IPS-18c (cell line): ENCODE data around the gene BEAN1.

Experiments used
- H3K4me3 ChIP-seq: 2 replicates; pipeline ENCODE4 v1.7.0; 2013; ENCODE audit warnings: low read depth, mild to moderate bottlenecking, low read length, moderate library complexity; ENCODE audit not compliant: insufficient read depth
- H3K9me3 ChIP-seq: one replicate; pipeline ENCODE4 v1.6.1; 2013; ENCODE audit warnings: mild to moderate bottlenecking, low read length, moderate library complexity; ENCODE audit not compliant: control insufficient read depth, insufficient read depth

The BEAN1 gene

DNA sequence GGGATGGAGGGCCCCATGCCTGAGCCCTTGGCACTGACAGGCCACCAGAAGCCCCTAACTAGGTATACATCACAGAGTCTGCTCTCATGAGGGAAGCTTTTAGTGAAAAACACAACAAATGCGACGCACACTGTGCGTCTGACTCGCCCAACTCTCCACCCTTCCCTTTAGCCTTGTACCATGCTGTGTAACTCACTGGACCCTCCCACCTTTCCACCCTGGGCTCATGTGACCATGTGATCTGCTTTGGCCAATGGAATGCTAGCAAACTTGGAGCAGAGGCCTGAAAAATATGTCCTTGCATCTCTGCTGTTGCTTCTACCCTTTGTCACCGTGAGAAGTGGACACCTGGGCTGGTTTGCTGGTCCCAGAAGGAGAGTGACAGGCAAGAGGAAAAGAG, 101.2 kb downstream of the BEAN1 start:
- Histone ChIP-seq H3K9me3 (no peaks in the 10 kb centered on the region), H3K4me3 (no peak overlapping the region)

GRCh38 chr16:66529475-66529874, 102.4 kb downstream of the BEAN1 start:
- Histone ChIP-seq H3K9me3 (no peaks in the 10 kb centered on the region), H3K4me3 (no peak overlapping the region)
